Activated effector memory CD4-positive, alpha-beta T cell treated with Interleukin-2 at 50 U/mL for 16 hours (primary cell): Measurements from ENCODE around the gene BRINP1.

ENCODE experiments used
- DNase-seq: peaks from one replicate; pipeline ENCODE4 v3.0.0-alpha.2; 2020

The BRINP1 gene

DNA sequence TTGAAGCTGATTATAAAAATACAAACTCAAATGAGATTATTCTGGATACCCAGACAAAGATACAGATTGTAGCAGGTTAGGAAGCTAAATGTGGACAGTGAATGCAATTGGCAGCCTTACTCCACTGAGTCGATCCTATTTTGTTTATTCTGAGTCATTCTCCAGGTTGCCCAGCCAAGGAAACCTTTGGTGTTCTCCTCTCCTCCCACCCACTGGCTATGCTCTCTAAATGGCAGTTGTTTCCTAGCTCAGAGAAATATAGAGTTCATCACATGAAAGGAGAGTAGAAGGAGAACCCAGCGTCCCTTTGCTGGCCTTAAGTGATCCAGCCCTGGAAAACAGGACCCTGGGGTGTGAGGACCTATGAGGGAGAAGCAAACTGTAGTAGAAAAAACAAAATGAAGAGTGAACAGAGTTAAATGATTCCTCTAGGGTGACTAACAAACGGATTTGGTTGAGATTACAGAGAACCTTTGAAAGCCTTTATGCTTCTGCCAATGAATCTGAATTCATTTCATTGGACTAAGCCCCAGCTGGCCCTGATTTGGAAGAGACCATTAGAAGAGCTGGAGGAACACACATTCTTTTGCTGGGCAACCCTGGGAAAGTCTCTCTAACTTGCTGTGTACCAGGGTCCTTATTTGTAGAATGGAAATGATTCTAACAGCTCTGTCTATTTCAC lies 95.1 kb downstream of the BRINP1 start:
- no peak for DNase-seq

DNA sequence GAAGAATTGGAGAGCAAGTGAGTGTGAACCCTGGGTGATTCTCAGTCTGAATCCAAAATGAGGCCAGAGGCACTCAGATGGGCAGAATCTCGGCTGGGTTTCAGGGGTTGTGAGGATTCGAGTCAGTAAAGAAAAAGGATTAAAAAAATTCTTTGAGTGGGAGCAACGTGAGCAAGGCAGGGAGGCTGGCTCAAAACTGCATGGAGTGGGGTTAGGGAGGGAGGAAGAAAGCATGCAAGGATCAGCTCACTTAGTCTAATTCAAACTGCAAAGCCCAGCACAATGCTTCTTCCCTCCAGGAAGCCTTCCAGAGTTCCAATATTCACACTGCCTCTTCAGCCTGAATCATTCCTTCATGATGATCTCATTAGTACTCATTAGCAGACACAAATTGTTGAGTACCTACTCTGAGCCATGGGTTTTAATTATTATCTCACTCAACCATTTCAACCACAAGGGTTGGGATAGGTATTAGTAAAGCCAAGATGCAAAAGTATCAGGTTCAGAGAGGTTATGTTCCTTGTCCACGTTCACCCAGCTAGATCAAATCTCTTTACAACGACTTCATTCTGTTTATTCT lies 95.8 kb downstream of the BRINP1 start:
- no peak for DNase-seq

DNA sequence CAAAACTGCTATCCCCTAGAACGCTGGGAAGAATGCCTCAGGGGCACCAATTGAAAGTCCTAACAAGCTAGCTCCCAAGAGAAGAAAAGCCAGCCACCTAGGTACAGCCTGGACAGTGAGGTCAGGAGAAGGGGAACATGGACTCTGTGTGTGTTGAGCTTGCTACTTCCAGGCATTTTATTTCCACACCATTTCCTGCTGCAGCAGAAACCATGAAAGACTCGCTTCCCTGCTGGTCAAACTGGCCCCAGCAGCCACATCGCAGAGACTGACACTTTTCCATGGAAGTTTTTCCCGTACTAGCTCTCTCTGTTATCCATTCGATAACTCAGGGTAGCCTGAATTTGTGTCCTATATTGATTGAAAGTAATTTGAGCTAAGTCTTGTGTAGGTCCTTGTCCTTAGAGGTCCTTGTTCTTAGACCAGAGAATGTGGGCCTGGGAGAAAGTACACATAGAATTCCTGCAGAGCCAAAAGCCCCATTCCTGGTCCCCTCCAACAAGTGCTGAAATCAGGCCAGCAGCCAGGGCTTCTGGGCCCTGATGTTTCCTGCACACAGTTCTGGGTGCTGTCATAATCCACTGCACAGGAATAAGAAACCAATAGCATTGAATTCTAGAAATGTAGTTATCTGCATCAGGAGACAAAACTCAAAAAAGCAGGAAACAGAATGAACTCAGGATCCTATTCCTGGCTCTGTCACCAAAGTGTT lies 96.6 kb downstream of the BRINP1 start:
- DNase-seq = no peak

DNA sequence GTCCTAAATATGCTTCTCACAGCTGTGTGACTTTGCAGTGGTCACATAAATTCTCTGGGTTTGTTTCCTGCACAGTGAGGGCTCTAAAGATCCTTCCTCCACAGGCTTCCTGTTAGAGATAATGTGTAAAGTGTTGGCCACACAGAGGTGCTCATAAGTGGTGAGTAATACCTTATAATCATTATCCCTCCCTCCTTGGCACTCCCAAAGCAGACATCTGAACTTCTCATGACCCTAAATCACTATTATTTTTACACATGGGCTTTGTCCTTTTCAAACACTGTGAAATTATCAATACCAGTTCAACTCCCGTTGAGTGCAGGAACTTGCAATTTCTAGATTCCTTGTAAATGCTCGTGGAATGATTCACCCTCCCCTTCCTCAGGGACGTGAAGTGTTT lies 100.2 kb downstream of the BRINP1 start:
- no peak for DNase-seq

DNA sequence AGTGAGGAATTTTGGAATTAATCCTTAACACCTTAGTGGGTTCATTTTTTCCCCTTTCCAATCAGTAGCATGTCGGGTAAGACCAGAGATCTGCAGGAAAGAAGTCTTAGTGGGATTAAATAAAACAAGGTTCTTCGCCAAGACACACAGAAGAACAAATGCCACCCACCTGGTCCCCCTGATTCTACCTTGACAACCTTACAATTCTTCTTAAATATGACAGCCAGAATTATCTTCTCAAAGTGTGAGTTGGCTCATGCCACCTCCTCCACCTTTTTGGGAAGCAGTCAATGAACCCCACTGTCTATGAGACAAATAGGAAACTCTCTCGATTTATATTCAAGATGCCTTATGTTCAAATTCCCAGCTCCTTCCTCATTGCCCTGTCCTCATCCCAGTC lies 105.1 kb downstream of the BRINP1 start:
- no peak for DNase-seq

DNA sequence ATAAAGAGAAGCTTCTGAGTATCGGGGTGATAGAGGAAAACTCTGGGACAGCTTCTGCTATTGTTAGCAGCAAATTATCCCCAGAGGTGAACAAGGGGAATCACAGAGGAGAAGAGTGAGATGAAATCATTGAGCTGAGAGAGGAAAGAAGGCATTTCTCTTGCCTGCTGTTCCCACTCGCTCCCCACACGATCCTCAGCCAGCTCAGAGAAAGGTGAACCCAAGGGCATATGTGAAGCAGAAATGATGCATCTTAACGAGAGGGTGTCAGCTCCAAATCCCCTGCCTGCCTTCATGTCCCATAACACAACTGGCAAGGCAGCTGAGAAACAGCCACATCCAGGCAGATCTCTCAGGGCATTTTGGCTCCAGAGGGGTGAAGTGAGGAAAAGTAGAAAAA lies 111.6 kb downstream of the BRINP1 start:
- no peak for DNase-seq

DNA sequence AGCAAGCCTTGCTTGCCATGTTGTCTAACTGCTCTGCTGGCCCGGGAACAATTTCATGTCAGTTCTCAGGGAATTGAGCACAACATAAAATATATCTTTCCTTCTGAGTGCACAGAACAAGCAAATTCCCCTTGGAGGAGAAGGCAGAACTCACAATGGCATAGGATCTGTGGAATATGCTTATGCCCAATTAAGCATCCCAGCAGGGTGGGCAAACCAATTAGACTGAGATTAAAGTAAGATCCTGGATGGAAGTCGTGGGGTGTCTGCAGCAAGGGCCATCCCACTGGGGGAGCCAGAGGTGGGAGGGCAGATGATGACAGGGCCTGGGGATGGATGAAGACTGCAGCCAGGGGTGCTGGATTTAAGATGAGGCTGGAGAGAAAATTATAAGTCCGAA lies 114.1 kb downstream of the BRINP1 start:
- DNase-seq = no peak

DNA sequence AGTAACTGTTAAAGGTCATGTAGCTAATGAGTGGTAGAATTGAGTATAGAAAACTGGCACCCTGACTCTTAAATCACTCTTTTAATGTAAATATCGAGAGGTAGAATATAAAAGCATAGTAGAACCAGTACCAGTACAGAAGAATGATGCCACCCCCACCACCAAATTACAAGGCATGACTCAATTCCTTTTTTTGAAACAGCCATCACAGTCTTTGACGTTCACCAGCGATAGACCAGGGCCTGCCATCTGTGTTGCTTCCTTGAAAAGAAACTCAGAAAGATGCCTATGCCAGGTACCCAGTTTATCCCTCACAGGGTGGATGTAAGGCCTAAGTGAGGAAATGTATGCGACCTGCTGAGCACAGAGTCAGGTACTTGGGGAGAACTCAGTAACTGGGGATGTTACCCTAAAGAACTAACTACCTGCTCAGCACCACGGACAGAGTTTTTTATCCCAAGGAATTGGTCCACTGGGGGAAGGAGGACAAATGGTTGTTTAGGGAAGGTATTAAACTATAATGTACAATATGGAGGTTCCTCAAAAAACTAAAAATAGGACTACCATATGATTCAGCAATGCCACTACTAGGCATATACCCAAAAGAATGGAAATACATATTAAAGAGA lies 116.5 kb downstream of the BRINP1 start:
- no peak for DNase-seq

DNA sequence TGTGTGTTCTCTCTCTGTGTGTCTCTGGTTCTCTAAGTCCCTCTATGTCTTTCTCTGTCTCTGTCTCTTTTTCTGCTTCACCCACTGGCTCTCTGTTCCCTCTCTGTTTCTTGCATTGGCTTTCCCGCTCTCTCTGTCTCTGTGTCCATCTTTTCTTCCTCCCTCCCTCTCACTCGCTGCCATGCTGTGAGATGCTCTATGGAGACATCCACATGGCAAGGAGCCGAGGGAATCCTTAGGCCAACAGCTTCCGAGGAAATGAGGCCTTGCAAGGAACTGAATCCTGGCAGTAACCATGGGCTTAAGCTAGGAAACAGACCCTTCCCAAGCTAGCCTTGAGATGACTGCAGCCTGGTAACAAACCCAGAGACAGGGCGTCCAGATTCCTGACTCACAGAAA lies 117.3 kb downstream of the BRINP1 start:
- no peak for DNase-seq

DNA sequence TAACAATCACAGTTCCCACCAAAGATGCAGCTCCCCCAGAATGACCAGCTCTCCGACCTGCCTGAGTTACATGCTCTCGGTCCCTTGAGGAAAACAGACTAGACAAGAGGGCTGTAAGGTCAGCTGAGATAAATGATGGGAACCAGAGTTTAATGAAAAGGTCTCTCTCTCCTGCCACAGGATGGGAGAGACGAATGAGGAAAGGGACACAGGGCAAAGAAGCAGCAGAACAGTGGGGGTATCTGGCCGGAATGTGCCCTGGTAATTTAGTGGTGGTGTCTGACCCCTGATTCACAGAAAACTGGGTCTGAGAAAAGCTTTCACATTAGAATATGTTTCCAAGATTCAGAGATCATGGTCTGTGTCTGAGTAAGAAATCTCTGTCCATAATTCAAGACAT lies 118.5 kb downstream of the BRINP1 start:
- no peak for DNase-seq

DNA sequence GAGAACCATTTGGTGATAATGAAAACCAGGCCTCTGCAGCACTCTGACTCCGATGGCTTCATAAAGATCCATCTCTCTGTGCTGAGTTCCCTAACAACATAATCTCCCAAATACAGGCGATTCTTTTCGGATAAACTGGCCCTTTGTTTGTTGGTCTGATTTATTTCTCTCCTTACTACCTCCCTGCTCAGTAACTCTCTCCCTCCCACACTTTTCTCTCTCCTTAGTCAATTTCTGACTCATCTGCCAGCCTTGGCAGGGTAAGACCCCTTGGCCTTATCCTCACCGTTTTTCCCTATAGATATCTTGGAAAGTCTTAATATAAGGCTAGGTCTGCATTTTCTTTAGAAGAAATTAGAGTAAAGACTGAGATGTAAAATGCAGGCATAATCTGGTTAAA lies 128.7 kb downstream of the BRINP1 start:
- DNase-seq = no peak

DNA sequence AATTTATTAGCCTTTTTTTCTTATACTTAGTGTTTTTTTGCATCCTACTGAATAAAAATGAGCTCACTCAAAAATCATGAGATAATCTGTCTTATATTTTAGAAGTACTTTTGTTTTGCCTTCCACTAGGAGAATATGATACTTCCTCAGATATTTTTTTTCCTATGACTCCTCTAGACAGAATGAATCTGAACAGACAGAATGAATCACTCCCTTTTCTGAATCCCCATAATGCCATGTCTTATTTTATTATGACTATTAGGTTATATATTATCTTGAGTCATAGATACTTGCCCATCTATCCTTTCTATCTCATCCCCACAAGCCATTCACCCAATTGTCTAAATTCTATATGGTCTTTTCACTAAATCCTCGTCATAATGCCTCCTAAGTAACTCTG lies 134.6 kb downstream of the BRINP1 start:
- DNase-seq = no peak

DNA sequence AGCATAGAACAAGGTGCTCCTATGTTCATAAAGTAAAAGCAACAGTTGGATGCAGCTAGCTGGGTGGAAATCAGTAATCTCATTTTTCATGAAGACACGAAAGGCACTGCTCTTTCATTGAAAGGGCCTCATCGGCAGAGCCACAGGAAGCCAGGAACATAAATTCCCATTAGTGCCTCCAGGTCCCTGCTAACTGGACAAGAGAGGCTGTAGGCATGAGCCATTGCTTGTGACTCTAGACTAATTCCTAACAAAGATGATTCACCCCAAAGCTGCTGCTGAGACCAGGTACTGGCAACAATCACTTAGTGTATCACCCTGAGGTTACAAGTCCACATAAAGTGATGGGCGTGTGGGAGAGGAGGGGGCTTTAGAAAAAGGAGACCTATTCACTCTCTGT lies 141.8 kb downstream of the BRINP1 start:
- no peak for DNase-seq

DNA sequence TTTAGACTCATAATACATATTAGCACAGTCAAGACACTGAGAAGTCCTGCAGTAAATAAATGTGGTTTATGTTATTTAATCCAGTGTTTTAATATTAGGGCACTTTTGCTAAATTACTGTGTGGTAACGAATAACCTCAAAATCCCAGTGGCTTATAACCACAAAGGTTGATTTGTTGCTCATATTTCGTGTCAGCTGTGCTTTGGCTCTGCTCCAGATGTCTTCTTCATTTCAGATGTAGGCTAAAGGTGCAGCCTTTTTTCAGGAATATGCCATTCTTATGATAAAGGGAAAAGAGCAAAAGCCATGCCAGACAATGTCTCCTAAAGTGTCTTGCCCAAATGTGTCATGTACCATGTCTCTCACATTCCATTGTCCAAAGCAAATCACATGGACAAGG lies 144.8 kb downstream of the BRINP1 start:
- DNase-seq = no peak

DNA sequence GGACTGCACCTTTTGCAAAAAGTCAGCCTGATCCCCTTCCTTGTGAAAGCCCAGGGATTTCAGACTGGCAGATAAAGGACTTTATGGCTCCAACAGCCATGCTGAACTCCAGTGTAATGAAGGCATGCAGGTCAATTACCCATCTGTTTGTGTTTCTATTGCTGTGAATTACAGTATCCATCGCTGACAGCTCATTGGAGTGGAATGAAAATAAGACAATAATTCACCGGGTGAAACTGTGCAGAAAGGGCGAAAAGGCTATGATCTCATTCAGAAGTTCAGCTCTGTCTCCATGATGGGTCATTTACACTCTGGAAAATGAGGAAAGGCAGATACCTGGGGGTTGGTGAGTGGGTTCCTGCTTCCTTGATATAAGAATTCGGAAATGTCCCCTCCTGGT lies 148.0 kb downstream of the BRINP1 start:
- no peak for DNase-seq

DNA sequence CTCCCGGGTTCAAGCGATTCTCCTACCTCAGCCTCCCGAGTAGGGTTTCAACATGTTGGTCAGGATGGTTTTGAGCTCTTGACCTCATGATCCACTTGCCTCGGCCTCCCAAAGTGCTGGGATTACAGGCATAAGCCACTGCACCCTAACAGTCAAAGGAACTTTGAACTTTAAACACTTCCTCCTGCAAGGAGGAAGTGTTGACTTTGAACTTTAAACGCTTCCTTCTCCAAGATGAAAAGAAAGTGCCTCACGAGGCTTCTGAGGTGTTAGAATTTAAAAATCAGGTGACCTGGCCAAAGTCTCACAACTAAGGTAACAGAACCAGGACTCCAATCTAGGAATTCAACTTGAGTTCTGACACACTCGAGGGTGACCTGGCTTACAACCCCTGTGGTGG lies 150.9 kb downstream of the BRINP1 start:
- DNase-seq = no peak

DNA sequence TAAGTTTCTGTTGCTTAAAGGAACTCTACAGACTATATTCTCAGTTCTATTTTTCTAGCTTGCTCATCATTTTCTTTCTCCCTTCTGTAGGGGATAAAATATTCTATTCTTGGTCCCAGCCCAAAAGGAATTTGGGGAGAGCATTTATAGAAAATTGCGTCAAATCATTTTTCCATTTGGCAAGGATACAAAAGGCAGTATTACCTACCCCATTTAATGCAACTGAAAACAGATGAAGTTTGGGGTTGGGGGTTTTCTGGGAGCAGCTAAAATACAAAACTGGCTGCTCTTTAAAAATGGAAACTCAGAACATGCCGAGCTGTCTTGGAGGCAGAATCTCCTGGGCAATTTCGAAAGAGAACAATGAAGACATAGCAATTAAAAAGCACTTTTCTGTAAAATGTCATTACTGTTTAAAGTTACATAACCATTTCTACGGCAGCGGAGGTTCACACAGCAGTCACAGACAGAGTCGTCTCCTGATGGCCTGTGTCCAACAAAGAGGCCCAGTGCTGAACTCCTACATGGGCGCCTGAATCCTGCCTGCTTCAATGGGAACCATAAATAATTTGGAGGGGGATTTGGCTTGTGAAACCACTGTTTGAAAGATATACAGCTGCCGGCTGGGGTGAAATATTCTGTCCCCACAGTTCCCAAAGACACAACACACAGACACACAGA lies 152.4 kb downstream of the BRINP1 start:
- no peak for DNase-seq

DNA sequence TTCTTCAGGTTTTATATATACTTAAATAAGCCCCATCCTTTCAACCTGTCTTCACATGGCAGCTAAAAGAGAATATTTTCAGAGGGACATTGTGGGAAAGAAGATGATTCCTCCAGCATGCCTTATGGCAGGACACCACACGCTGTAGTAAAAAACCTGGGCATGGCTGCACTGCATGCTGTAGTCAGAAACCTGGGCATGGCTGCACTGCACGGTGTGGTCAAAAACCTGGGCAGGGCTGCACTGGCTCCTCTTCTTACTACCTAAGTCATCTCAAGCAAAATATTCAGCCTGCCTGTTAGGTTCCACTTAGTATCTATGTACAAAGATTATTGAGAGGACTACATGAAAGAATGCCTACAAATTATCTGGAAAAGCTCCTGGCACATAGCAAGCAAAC lies 153.6 kb downstream of the BRINP1 start:
- DNase-seq = no peak

DNA sequence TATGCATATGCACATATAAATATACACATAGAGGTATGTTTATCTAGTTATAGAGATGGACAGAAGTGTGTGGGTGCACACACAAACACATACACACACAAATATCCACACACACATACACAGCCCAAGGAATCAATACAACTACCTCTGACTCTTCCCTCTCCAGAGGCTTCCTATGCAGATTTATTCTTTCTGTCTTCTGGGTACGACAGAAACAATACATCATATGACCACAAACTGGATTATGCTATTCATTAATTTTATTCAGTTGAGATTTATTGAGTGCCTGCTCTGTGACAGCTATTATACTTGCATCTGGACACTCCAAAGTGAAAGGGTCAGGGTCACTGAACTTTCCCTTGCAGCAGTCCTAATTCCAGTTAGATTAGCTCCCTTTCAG lies 155.8 kb downstream of the BRINP1 start:
- no peak for DNase-seq

DNA sequence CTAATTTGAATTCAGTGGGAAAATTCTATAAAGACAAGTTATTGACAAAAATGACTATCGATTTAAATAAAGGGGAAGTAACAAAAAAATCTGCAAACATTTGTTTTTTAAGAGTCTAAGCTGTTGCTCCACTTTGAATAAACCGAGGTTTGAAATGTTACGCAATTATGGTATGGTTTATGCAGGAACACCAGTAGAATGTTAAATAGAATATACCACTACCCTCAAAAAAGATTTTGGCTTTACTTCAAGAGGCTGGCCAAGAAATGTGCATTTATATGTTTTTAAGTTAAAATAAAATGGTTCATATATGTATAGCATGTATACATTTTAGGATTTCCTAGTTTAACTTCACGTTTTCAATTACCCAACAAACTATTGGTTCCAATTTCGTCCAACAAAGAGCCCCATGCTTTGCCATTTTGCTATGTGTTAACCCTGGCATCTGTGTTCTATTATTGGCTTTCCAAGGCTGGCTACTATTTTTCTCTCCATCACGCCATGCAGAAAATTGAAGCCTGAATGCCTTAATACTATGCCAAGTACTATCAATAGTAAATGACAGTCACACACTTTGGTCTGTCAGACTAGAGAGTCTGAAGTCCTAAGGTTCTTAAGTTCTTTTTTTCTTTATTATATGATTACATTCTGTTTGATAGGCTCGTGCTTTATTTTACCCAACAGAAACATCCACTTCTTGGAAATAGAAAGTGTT lies 171.2 kb downstream of the BRINP1 start:
- DNase-seq = no peak

DNA sequence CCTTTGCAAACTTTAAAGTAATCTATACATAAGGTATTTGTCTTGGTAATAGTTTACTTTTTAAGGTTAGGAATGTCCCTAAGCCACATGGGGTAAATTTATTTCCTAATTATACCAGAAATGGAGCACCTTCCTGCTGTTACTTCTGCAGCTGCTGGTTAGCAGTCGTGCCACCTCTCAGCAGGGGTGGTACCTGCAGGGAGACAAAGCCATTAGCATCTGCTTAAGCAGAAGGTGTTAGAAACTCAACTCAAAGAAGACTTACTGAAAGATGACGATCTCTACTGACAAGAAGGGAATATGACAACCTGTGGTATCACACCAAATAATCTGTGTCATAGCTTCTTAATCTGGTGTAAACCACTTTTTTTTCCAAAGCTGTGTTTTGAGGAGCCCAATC lies 173.7 kb downstream of the BRINP1 start:
- DNase-seq = no peak

DNA sequence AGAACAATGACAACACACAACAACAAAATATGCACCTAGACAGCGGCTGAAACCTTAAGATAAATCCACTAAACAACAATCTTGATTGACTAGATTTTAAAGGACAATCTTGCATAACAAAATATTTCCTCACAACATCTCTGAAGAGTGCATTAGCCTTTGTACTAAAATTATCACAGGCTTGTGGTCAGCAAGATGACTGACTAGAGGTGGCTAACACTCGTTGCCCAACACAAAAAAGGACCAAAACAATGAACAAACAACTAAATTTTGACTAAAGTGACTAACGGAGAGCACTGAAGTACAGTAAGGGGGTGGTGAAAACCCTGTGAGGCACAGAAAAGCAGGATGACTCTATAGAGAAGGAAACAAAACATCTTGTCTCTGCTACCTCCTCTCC lies 183.9 kb downstream of the BRINP1 start:
- DNase-seq = no peak
